Stomach (tissue), 4 donors: ENCODE measurements around the gene MBLAC1.

Experiments
- EP300 ChIP-seq: sonication (generic); formaldehyde crosslinking; IDR thresholded peaks from one replicate; pipeline ENCODE4 v1.6.1; 2017; ENCODE audit warnings: antibody characterized with exemption
- POLR2A ChIP-seq, 4 donors: fragments of 450-650 bp; IDR thresholded peaks; one replicate each; pipeline ENCODE4 v1.6.1; 2016; ENCODE audit warnings: antibody characterized with exemption in 4 of 4, control low read depth in 2 of 4, mild to moderate bottlenecking in 1 of 4, moderate library complexity in 1 of 4
- TF ChIP-seq, protein P1 (sequence below), 7 experiments: fragments of 450-650 bp in 4 of 7; fragments of 200-600 bp in 3 of 7; sonication (generic) in 3 of 7; IDR thresholded peaks; one replicate each; pipeline ENCODE4 v1.5.1; 2016 to 2019; ENCODE audit warnings: antibody characterized with exemption in 7 of 7, control low read depth in 2 of 7, mild to moderate bottlenecking in 1 of 7

DNA sequence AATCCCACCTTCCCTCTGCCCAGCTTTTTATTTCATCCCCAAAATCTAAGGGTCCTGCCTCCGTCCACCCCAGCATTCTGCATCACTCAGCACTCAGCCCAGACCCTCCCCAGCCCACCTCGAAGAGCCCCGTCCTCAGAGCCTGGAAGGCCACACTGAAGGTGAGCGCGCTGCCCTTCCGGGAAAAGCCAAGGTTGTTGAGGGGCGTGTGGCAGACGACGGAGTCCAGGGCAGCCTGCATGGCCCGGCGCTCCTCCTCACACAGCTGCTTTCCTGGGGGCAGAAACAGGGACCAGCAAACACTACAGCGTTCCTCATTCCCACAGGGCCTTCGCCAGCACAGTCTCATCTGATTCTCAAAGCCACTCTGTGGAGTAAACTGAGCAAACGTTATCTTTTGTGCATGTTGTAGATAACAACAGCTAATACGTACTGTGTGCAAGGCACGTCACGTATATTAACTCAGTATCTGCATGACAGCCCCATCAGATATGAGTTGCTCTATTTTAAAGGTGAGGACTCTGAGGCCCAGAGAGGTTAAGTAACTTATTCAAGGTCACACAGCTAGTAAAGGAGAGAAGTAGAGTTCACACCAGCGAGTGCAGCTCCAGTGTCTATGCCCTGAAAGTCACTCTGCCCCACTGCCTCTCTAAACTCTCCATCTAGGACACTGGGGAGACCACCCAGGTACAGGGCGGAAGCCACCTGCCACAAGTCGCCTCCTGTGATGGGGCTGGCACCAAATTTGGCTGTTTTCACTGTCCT, 29.0 kb downstream of the MBLAC1 start:
- TF ChIP-seq, protein P1, sequence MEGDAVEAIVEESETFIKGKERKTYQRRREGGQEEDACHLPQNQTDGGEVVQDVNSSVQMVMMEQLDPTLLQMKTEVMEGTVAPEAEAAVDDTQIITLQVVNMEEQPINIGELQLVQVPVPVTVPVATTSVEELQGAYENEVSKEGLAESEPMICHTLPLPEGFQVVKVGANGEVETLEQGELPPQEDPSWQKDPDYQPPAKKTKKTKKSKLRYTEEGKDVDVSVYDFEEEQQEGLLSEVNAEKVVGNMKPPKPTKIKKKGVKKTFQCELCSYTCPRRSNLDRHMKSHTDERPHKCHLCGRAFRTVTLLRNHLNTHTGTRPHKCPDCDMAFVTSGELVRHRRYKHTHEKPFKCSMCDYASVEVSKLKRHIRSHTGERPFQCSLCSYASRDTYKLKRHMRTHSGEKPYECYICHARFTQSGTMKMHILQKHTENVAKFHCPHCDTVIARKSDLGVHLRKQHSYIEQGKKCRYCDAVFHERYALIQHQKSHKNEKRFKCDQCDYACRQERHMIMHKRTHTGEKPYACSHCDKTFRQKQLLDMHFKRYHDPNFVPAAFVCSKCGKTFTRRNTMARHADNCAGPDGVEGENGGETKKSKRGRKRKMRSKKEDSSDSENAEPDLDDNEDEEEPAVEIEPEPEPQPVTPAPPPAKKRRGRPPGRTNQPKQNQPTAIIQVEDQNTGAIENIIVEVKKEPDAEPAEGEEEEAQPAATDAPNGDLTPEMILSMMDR (IDR thresholded peaks at IDR 0.05), result no peak
- no peak for TF ChIP-seq POLR2A (IDR thresholded peaks at IDR 0.05)
- no peak for TF ChIP-seq EP300
